HL-60 (cell line): ENCODE data around the gene SCN3A.

ENCODE experiments used
- POLR2AphosphoS5 ChIP-seq: IDR thresholded peaks from 2 replicates; pipeline ENCODE4 v1.6.1; 2012; ENCODE audit warnings: low read depth
- TF ChIP-seq, protein P1 (sequence below): IDR thresholded peaks from one replicate; pipeline ENCODE4 v1.5.1; 2011; ENCODE audit warnings: low read length, control low read depth, inconsistent platforms; ENCODE audit not compliant: insufficient read depth
- TF ChIP-seq, protein P2 (sequence below): IDR thresholded peaks from 2 replicates; pipeline ENCODE4 v1.6.1; 2012; ENCODE audit warnings: low read depth; ENCODE audit not compliant: insufficient replicate concordance

GRCh38 chr2:165193178-165193777 is 10.6 kb downstream of the SCN3A start:
- TF ChIP-seq, protein P1, sequence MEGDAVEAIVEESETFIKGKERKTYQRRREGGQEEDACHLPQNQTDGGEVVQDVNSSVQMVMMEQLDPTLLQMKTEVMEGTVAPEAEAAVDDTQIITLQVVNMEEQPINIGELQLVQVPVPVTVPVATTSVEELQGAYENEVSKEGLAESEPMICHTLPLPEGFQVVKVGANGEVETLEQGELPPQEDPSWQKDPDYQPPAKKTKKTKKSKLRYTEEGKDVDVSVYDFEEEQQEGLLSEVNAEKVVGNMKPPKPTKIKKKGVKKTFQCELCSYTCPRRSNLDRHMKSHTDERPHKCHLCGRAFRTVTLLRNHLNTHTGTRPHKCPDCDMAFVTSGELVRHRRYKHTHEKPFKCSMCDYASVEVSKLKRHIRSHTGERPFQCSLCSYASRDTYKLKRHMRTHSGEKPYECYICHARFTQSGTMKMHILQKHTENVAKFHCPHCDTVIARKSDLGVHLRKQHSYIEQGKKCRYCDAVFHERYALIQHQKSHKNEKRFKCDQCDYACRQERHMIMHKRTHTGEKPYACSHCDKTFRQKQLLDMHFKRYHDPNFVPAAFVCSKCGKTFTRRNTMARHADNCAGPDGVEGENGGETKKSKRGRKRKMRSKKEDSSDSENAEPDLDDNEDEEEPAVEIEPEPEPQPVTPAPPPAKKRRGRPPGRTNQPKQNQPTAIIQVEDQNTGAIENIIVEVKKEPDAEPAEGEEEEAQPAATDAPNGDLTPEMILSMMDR: no peak
- TF ChIP-seq POLR2AphosphoS5: no peak
- TF ChIP-seq, protein P2, sequence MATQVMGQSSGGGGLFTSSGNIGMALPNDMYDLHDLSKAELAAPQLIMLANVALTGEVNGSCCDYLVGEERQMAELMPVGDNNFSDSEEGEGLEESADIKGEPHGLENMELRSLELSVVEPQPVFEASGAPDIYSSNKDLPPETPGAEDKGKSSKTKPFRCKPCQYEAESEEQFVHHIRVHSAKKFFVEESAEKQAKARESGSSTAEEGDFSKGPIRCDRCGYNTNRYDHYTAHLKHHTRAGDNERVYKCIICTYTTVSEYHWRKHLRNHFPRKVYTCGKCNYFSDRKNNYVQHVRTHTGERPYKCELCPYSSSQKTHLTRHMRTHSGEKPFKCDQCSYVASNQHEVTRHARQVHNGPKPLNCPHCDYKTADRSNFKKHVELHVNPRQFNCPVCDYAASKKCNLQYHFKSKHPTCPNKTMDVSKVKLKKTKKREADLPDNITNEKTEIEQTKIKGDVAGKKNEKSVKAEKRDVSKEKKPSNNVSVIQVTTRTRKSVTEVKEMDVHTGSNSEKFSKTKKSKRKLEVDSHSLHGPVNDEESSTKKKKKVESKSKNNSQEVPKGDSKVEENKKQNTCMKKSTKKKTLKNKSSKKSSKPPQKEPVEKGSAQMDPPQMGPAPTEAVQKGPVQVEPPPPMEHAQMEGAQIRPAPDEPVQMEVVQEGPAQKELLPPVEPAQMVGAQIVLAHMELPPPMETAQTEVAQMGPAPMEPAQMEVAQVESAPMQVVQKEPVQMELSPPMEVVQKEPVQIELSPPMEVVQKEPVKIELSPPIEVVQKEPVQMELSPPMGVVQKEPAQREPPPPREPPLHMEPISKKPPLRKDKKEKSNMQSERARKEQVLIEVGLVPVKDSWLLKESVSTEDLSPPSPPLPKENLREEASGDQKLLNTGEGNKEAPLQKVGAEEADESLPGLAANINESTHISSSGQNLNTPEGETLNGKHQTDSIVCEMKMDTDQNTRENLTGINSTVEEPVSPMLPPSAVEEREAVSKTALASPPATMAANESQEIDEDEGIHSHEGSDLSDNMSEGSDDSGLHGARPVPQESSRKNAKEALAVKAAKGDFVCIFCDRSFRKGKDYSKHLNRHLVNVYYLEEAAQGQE: no peak
